ENCODE data around the gene C16orf96. TPM values are rescaled to one million over a fixed set of nuclear protein-coding genes. Genes with fewer than 3 reads are reported as not detected.

C16orf96 gene
- total and polyA plus RNA-seq, 2 experiments from 2014 or later: 0.37 to 2.2 TPM

- TF ChIP-seq, protein P1, sequence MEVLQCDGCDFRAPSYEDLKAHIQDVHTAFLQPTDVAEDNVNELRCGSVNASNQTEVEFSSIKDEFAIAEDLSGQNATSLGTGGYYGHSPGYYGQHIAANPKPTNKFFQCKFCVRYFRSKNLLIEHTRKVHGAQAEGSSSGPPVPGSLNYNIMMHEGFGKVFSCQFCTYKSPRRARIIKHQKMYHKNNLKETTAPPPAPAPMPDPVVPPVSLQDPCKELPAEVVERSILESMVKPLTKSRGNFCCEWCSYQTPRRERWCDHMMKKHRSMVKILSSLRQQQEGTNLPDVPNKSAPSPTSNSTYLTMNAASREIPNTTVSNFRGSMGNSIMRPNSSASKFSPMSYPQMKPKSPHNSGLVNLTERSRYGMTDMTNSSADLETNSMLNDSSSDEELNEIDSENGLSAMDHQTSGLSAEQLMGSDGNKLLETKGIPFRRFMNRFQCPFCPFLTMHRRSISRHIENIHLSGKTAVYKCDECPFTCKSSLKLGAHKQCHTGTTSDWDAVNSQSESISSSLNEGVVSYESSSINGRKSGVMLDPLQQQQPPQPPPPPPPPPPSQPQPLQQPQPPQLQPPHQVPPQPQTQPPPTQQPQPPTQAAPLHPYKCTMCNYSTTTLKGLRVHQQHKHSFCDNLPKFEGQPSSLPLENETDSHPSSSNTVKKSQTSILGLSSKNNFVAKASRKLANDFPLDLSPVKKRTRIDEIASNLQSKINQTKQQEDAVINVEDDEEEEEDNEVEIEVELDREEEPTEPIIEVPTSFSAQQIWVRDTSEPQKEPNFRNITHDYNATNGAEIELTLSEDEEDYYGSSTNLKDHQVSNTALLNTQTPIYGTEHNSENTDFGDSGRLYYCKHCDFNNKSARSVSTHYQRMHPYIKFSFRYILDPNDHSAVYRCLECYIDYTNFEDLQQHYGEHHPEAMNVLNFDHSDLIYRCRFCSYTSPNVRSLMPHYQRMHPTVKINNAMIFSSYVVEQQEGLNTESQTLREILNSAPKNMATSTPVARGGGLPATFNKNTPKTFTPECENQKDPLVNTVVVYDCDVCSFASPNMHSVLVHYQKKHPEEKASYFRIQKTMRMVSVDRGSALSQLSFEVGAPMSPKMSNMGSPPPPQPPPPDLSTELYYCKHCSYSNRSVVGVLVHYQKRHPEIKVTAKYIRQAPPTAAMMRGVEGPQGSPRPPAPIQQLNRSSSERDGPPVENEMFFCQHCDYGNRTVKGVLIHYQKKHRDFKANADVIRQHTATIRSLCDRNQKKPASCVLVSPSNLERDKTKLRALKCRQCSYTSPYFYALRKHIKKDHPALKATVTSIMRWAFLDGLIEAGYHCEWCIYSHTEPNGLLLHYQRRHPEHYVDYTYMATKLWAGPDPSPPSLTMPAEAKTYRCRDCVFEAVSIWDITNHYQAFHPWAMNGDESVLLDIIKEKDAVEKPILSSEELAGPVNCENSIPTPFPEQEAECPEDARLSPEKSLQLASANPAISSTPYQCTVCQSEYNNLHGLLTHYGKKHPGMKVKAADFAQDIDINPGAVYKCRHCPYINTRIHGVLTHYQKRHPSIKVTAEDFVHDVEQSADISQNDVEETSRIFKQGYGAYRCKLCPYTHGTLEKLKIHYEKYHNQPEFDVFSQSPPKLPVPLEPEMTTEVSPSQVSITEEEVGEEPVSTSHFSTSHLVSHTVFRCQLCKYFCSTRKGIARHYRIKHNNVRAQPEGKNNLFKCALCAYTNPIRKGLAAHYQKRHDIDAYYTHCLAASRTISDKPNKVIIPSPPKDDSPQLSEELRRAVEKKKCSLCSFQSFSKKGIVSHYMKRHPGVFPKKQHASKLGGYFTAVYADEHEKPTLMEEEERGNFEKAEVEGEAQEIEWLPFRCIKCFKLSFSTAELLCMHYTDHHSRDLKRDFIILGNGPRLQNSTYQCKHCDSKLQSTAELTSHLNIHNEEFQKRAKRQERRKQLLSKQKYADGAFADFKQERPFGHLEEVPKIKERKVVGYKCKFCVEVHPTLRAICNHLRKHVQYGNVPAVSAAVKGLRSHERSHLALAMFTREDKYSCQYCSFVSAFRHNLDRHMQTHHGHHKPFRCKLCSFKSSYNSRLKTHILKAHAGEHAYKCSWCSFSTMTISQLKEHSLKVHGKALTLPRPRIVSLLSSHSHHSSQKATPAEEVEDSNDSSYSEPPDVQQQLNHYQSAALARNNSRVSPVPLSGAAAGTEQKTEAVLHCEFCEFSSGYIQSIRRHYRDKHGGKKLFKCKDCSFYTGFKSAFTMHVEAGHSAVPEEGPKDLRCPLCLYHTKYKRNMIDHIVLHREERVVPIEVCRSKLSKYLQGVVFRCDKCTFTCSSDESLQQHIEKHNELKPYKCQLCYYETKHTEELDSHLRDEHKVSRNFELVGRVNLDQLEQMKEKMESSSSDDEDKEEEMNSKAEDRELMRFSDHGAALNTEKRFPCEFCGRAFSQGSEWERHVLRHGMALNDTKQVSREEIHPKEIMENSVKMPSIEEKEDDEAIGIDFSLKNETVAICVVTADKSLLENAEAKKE (CRISPR knock-in tag; IDR thresholded peaks at IDR 0.05): no peak
- no peak for TF ChIP-seq EZH2phosphoT487 (IDR thresholded peaks at IDR 0.05; ENCODE audit: unreplicated experiment)
- TF ChIP-seq CTCF (conservative IDR thresholded peaks at IDR 0.05; ENCODE audit: low read depth in 2 of 2): no peak
- TF ChIP-seq POLR2AphosphoS5 (IDR thresholded peaks at IDR 0.05; ENCODE audit: low read depth): no peak
- no peak for TF ChIP-seq STAT1 (IDR thresholded peaks at IDR 0.05; ENCODE audit: unreplicated experiment)
- TF ChIP-seq, protein P2, sequence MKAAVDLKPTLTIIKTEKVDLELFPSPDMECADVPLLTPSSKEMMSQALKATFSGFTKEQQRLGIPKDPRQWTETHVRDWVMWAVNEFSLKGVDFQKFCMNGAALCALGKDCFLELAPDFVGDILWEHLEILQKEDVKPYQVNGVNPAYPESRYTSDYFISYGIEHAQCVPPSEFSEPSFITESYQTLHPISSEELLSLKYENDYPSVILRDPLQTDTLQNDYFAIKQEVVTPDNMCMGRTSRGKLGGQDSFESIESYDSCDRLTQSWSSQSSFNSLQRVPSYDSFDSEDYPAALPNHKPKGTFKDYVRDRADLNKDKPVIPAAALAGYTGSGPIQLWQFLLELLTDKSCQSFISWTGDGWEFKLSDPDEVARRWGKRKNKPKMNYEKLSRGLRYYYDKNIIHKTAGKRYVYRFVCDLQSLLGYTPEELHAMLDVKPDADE (IDR thresholded peaks at IDR 0.05): no peak
- no peak for TF ChIP-seq JUNB (IDR thresholded peaks at IDR 0.05; ENCODE audit: unreplicated experiment)
Observed at GRCh38 chr16:4513086-4513860, 42.9 kb upstream of the C16orf96 start (continued).

Data from GM23338 (cell line).